Effector memory CD4-positive, alpha-beta T cell (primary cell): Measurements from ENCODE around the gene CD82.

Experiments used
- DNase-seq, 3 donors: peaks; one replicate each; pipeline ENCODE4 v3.0.0-alpha.2; 2020
- H3K27ac ChIP-seq: 2 replicates; pipeline ENCODE4 v1.7.0; 2013; ENCODE audit warnings: mild to moderate bottlenecking, low read length, moderate library complexity; ENCODE audit not compliant: insufficient read depth, poor library complexity, severe bottlenecking
- H3K27me3 ChIP-seq: replicated peaks from 2 replicates; pipeline ENCODE4 v1.7.0; 2013; ENCODE audit warnings: mild to moderate bottlenecking, low read length; ENCODE audit not compliant: insufficient read depth, control insufficient read depth, poor library complexity, severe bottlenecking
- H3K36me3 ChIP-seq: 2 replicates; pipeline ENCODE4 v1.7.0; 2013; ENCODE audit warnings: mild to moderate bottlenecking, low read length, moderate library complexity; ENCODE audit not compliant: control insufficient read depth, insufficient read depth
- H3K4me1 ChIP-seq: 2 replicates; pipeline ENCODE4 v1.7.0; 2013; ENCODE audit warnings: low read length, mild to moderate bottlenecking; ENCODE audit not compliant: control insufficient read depth, insufficient read depth, poor library complexity, severe bottlenecking
- H3K4me3 ChIP-seq: 2 replicates; pipeline ENCODE4 v1.7.0; 2013; ENCODE audit warnings: low read length, low read depth, mild to moderate bottlenecking; ENCODE audit not compliant: insufficient read depth, poor library complexity, severe bottlenecking
- H3K9me3 ChIP-seq: 2 replicates; pipeline ENCODE4 v1.7.0; 2013; ENCODE audit warnings: mild to moderate bottlenecking, low read length, moderate library complexity; ENCODE audit not compliant: control insufficient read depth
- total RNA-seq, 3 donors: gene quantifications; one replicate each; lab custom pipeline; 2026; lab: John Stamatoyannopoulos, UW

Gene CD82
- 60.1 to 85.8 (median 61.8) reads per million in 3 donors for total RNA-seq

GRCh38 chr11:44565211-44565952 lies at the start of gene CD82:
Gene CD82, plus strand, starts transcription at chr11:44565663. Its CDS starts 29,000 bp downstream, at chr11:44594663.
- no peaks in the 10 kb centered on the region for H3K9me3 ChIP-seq
- peaks cover 47% of the 10 kb centered on the region for H3K4me1 ChIP-seq
- peak within 1 kb of the TSS; percentile 88 for H3K4me3 ChIP-seq
- H3K36me3 ChIP-seq: no peaks in the 10 kb centered on the region
- no peaks in the 10 kb centered on the region for H3K27me3 ChIP-seq
- H3K27ac ChIP-seq: peak within 1 kb of the TSS; percentile 87
- DNase-seq: peak; percentile 96 to 97 (median 97)

GRCh38 chr11:44516688-44517507 lies 48.6 kb upstream of the CD82 start:
- Histone ChIP-seq H3K4me3 (no peak overlapping the region), H3K4me1 (no peaks in the 10 kb centered on the region), H3K9me3 (no peaks in the 10 kb centered on the region), H3K27ac (no peak overlapping the region), H3K36me3 (no peaks in the 10 kb centered on the region), H3K27me3 (no peaks in the 10 kb centered on the region)
- DNase-seq: no peak

- H3K36me3 ChIP-seq: no peaks in the 10 kb centered on the region
- H3K27me3 ChIP-seq: no peaks in the 10 kb centered on the region
- no peak overlapping the region for H3K27ac ChIP-seq
- no peaks in the 10 kb centered on the region for H3K9me3 ChIP-seq
- no peak overlapping the region for H3K4me3 ChIP-seq
- no peaks in the 10 kb centered on the region for H3K4me1 ChIP-seq
- no peak for DNase-seq
Measured at GRCh38 chr11:44517541-44517940, 47.9 kb upstream of the CD82 start.

GRCh38 chr11:44518968-44519550 lies 46.4 kb upstream of the CD82 start:
- no peak overlapping the region for H3K27ac ChIP-seq
- H3K9me3 ChIP-seq: no peaks in the 10 kb centered on the region

GRCh38 chr11:44519989-44520737 lies 45.3 kb upstream of the CD82 start:
- no peaks in the 10 kb centered on the region for H3K27me3 ChIP-seq
- H3K27ac ChIP-seq: no peak overlapping the region
- no peak overlapping the region for H3K4me3 ChIP-seq
- no peaks in the 10 kb centered on the region for H3K9me3 ChIP-seq
- no peak for DNase-seq
- no peaks in the 10 kb centered on the region for H3K36me3 ChIP-seq
- H3K4me1 ChIP-seq: no peaks in the 10 kb centered on the region

More at GRCh38 chr11:44518968-44519550, 46.4 kb upstream of the CD82 start:
- no peaks in the 10 kb centered on the region for H3K4me1 ChIP-seq
- H3K27me3 ChIP-seq: no peaks in the 10 kb centered on the region
- H3K36me3 ChIP-seq: no peaks in the 10 kb centered on the region
- no peak for DNase-seq
- no peak overlapping the region for H3K4me3 ChIP-seq

- Histone ChIP-seq H3K9me3 (no peaks in the 10 kb centered on the region), H3K36me3 (no peaks in the 10 kb centered on the region), H3K4me3 (no peak overlapping the region), H3K27me3 (no peaks in the 10 kb centered on the region), H3K27ac (no peak overlapping the region), H3K4me1 (no peaks in the 10 kb centered on the region)
- no peak for DNase-seq
Measured at GRCh38 chr11:44521148-44521547, 44.3 kb upstream of the CD82 start.

- H3K27me3 ChIP-seq: no peaks in the 10 kb centered on the region
- H3K36me3 ChIP-seq: no peaks in the 10 kb centered on the region
- no peaks in the 10 kb centered on the region for H3K9me3 ChIP-seq
- DNase-seq: no peak
- H3K4me3 ChIP-seq: no peak overlapping the region
- no peak overlapping the region for H3K27ac ChIP-seq
- no peaks in the 10 kb centered on the region for H3K4me1 ChIP-seq
Measured at GRCh38 chr11:44522294-44522693, 43.2 kb upstream of the CD82 start.

- Histone ChIP-seq H3K4me1 (no peaks in the 10 kb centered on the region), H3K9me3 (no peaks in the 10 kb centered on the region), H3K36me3 (no peaks in the 10 kb centered on the region), H3K4me3 (no peak overlapping the region), H3K27ac (no peak overlapping the region), H3K27me3 (no peaks in the 10 kb centered on the region)
- no peak for DNase-seq
Measured at GRCh38 chr11:44524346-44524745, 41.1 kb upstream of the CD82 start.

GRCh38 chr11:44524751-44525201 lies 40.7 kb upstream of the CD82 start:
- no peak for DNase-seq
- Histone ChIP-seq H3K27me3 (no peaks in the 10 kb centered on the region), H3K27ac (no peak overlapping the region), H3K4me1 (no peaks in the 10 kb centered on the region), H3K36me3 (no peaks in the 10 kb centered on the region), H3K9me3 (no peaks in the 10 kb centered on the region), H3K4me3 (no peak overlapping the region)
